T-helper 9 cell (primary cell): ENCODE results near the gene PIN1.

Source experiments
- DNase-seq: peaks from one replicate; pipeline ENCODE4 v3.0.0-alpha.2; 2020

PIN1 gene

DNA sequence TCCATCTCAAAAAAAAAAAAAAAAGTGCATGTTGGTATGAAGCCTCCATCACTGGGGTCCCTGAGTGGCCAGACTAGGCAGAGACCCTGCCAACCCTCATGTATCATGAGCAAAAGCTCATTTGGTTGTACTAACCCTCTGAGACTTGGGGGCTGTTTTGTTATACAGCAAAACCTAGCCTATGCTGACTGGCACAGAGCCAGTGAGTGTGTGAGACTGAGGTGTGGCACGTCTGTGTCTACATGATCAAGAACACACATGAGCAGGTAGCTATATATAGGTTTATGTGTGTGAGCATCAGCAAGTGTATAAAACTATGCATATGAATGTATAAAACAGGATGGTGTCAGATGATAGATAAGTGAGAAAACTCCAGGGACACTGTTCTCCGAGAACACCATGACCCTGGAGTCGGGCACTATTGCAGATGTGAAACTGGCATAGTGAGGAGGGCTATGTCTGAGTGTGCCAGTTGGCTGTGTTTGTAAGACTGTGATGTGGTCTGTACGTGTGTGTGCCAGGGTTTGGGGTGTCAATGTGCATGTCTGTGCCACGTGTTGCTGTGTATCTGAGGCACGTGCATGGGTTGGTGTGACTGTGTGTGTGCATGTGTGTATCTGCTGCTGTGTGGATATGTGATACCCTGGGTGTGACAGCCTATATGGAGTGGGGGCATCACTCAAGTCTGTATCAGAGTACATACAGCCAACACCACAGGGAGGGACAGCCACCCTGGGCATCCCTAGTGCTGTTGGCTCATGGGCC, 56.7 kb downstream of the PIN1 start:
- no peak for DNase-seq
